NCI-H524 treated with DMSO at 0.1 percent for 48 hours (cell line): ENCODE results near the gene C8A.

Source experiments
- DNase-seq: peaks from one replicate; lab custom pipeline; 2025; lab: John Stamatoyannopoulos, UW

The C8A gene

DNA sequence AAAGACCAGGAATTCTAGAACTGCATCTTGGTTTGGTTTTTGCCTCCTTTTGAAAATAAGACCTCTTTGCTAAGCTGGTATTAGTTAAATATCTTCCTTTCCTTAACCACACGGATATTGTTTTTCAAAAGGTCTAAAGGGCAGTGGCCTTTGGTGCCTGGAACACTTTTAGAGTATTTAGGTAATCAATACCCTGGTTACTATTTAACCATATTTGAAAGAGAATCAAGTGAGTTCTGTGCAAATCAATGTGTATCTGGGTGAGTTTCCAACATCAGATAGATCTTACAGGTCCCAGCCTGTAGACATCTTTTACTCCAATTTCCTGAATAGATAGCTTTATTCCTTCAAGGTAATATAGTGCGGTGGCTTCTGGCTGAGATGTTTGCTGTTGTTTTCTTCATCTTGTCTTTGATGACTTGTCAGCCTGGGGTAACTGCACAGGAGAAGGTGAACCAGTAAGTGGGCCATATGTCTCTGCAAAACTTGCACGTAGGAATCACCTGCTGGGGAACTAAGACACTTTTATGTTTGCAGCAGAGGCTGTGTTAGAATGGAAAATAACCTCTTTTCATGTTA lies at the start of gene C8A:
TSS of gene C8A (plus strand) at position 277 of the 579 bp plus-strand sequence. CDS start at position 382, 105 bp downstream.
- no peak for DNase-seq

DNA sequence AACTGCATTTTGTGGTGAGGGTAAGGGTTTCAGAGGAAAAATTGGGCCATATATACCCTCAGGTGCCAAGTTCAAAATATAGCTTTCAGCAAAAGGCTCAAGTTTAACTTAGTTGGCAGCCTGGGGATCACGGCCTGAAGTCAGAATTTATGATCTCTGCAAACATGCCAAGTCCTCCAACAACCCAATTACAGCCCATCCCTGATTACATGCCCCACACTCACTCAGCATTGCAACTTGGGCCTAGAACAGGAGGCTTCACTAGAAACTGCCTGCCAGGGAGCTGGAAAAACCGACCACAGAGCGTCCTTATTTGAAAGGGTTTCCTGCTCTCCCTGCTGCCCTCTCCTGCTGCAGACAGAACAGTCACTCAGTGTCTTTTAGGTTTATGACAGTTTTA lies 47.8 kb upstream of the C8A start:
- no peak for DNase-seq

DNA sequence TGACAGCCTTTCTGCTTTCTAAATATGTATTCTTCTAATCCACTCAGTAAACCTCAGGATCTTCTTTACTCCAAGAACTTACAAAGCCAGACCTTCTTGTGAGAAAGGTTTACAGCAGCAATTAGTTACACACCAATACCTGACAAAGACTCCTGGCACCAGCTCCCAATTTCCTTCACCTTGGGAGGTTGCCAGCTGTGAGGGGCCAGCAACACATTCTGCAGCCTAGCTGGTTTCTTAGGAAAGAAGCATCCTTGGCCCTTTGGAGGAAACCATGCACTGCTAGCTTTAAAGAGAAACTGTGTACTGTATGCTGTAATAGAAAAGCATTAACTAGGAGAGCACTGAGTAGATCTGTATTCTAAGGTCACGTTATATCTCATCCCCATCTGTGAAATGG lies 46.2 kb upstream of the C8A start:
- DNase-seq = no peak

DNA sequence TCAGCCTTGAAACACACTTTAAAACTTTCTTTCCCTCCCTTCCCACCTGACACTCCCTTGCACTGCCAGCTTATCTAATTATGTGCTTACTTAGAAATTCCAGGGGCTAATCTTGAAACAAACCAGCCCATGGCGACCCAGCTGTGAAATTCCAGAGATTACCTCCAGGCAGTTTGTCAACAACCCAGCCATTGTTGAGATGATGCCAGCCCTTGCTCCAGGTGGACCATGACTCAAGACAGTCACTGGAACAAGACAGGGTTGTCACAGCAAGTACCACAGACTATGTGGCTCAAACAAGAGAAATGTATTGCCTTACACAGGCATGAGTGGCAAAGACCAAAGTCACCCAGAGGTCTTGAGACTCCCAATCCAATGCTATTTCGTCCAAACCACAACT lies 43.3 kb upstream of the C8A start:
- no peak for DNase-seq

DNA sequence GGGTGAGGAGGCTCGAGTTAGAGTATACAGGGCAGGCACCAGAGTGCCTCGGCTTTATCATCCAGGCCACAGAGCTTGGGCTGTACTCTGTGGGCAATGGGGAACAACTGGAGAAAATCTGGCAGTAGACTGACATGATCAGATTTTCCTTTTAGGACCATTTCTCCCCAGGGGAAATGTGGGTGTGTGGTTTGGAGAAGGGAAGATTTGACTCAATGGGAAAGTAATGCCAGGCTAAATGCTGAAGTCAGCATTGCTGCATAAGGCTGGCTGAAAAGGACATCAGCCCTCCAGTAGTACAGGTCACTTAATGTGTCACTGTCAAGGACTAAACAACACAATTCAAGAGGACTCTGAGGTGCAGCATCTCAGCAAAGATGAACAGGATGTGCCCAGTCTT lies 40.4 kb upstream of the C8A start:
- DNase-seq = no peak

DNA sequence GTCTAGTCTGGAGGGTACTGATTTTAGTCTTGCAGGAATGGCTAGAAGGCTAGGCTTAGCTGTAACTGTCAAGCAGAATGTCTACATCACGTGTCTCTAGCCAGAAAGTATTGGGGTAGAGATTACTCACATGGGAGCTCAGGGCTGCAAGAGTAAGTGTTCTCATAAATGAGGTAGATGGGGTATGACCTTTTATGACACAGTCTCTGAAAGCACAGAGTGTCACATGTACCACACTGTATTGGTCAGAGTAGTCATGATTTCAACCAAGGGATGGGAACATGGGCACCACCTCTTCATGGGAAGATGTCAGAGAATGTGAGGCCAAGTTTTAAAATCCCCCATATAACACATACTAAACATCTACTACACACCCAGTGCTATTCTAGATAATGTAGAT lies 38.3 kb upstream of the C8A start:
- no peak for DNase-seq

DNA sequence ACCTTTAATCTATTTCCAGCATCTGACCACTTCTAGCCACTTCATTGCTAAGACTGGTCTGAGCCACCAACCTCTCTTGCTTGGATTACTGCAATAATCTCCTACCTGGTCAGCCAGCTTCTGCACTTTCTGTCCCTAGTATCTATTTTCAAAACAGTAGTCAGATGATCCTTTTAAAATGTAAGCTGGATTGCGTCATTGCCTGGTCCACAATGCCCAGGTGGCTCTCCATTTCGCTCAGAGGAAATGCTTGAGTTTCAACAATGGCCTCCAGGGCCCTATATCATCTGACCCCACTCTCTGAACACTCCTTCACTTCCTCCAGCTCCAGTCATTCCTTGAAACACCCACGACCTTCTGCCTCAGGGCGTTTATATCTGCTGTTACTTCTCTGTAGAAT lies 37.7 kb upstream of the C8A start:
- DNase-seq = no peak

DNA sequence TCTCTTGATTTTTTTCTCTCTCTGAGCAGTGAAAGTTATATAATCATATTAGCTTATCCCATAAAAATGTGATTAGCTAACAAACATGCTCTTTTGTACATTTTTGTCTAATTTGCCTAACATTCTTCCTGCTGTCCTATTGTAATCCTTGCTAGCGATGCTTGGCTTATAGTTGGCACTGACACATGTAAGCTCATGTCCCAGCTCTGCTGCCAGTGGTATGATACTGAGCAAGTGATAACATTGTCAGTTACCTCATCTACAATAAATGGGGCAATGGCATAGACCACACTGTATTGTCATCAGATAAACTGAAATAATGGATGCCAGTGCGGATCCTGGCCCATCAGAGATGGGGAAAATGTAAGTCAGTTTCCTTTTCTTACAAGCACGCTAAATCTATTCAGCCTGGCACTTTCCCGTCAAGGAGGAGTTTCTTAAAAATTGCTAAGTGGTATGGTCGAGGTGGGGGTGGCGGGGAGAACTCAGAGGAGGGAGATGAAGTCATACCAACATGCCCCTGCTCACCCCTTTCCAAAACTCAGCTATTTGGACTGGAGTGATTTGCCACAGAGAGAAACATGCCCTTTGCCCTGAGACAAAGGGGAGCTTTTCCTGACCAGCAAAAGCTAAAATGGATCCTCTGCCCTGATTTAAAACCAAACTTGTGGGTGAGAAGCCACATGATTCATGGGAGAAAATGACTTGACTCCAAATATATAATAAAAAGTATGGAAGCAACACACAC lies 36.7 kb upstream of the C8A start:
- no peak for DNase-seq

DNA sequence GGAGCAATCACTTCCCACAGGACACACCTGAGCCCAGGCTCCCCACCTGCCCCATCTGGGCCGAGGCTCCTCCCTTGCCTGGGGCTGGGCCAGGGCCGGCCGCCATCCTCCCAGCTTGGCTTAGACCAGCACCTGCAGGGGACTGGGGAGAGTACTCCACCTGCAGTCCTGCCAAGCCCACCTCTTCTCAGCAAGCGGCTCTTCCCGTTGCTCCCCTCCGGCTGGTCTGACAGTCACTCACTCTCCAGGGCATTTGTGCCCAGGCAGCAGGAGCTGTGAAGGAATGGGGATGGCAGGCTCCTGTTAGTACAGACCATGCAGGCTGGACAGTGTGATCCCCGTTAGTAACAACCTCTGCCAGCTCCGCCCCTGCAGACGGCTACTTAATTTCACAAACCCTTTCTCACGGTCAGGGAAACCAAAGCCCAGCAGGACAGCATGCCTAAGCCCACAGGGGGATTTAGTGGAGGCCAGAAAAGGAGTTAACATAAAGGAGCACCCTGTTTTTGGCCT lies 35.2 kb upstream of the C8A start, which contains the start of gene FYB2:
TSS of gene FYB2 (minus strand) at position 18 of the 513 bp plus-strand sequence. CDS start 114 bp downstream, outside the sequence.
- DNase-seq = no peak

DNA sequence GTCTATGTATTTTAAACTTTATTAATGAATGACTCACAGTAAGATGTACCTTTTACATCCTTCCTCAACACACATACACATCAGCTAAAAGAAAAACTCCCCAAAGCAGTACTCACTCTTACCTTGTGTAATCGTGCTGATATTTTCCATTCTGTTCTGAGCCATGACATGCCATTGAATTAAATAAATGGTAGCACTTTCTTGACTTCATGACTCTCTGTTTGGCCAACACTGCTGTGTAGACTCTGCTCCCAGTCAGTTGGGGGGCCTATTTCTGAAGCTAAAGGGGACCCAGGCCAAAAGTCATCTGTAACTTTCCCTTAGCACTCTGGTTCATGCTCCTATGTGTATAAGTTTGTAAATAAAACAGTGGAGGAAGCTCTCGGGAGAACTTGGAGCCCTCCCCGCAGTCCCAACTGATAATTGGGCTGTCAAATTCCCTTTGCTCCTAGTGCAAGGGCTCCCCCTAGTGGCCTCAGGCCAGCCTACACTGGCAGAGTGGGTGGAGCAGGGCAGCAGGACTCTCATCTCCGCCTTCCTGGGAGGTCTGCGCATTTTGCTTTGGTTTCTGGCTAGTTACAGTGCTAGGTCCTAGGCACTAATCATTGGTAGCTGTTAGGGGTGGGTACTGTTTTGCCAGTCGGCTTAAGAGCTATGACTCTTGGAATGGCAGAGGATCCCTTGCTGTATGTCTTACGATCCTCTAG lies 33.7 kb upstream of the C8A start:
- DNase-seq = no peak

DNA sequence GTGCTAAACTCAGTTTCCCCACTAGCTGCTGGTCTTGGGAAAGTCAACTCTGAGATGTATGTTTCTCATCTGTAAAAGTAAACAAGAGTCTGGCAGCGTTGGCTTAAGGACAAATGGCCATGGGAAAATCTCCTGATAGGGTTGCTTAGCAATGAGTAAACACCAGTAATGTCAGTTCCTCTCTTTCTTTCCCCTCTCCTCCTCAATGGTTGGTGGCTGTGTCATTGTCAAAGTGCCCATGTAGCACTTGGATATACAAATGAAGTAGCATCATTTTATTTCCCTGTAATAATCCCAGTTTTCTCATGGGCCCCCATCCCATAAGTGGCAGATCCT lies 33.2 kb upstream of the C8A start:
- no peak for DNase-seq

DNA sequence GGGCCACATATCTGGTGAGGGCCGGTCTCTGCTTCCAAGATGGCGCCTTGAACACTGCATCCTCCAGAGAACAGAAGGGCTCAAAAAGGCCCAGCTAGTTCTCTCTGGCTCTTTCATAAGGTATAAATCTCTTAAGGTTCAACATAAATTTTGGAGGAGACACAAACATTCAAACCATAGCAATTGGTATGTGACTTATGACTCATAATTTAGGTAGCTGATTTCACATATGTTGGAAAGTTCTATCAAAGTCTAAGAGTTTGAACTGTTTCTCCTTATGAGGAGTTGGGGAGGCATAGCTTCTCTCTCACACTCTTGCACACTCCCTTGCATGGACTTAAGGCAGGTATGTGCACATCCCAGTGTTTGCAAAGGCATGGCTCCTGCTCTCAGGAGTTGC lies 30.3 kb upstream of the C8A start:
- DNase-seq = no peak

DNA sequence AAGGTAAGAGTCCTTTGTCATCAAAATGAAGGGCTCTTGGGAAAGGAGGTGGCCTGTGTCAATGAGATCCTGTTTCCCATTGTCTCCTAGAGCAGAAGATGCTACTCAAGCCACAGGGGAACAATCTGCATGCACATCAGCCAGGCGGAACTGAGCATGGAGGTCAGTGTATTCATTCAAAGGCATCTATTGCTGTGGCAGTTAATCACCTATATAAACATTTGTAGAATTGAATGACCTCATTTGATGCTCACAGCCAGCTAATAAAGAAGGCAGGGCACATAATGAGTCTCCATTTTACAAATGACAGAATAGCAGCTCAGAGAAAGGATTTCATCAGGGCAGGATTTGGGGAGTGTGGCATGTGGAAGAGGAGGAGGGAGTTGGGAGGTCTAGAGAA lies 29.7 kb upstream of the C8A start:
- DNase-seq = no peak

DNA sequence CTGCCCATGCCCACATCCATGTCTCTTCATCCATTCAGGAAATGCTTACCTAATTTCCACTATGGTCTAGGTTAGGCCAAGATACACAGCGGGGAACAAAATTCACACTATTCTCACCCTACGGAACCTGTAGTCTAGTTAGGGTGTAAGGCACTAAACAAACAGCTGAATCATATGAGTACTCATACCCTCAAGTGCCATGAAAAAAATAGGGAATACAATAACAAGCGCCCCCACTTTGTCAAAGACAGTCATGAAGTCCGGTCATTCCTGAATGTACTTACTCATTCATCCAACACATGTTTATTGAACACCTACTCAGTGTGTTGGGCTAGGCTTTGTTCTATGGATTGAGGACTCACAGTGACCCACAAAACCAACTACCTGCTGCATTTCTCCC lies 29.2 kb upstream of the C8A start:
- no peak for DNase-seq

DNA sequence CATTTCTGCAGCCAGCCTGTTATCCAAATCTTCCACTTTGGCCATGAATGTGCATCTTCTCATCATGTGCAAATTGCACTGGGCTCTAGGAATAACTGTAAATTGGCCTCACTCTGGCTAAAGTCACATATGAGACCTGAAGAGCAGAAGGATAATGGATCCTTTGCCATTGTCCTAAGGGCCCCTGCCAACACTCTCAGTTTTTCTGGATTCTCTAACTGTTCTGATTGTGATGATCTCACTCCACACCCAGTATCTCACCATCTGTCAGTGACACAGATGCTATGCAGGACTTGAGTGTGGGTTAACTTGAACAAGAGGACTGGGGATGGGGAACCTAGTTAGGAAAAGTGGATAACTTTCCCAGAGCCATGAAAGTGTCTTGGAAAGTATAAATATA lies 26.9 kb upstream of the C8A start:
- DNase-seq = no peak

DNA sequence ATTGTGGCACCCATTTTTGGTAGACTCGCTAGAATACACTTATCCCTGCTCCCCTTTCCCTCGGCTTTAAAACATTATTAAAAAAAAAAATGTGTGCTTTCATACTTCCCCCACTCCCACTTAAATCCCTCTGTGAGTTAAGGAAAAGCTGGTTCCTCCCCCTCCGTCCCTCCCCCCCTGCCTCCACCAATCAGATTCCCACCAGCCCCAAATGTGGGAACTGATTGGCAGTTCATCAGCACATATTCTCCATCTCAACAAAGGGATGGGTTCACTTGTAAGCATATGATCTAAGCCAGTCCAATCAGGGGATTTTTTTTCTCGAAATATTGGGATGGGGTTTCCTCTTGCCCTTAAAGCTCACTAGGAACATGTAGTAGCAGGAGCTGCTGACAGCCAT lies 24.5 kb upstream of the C8A start:
- DNase-seq = no peak

DNA sequence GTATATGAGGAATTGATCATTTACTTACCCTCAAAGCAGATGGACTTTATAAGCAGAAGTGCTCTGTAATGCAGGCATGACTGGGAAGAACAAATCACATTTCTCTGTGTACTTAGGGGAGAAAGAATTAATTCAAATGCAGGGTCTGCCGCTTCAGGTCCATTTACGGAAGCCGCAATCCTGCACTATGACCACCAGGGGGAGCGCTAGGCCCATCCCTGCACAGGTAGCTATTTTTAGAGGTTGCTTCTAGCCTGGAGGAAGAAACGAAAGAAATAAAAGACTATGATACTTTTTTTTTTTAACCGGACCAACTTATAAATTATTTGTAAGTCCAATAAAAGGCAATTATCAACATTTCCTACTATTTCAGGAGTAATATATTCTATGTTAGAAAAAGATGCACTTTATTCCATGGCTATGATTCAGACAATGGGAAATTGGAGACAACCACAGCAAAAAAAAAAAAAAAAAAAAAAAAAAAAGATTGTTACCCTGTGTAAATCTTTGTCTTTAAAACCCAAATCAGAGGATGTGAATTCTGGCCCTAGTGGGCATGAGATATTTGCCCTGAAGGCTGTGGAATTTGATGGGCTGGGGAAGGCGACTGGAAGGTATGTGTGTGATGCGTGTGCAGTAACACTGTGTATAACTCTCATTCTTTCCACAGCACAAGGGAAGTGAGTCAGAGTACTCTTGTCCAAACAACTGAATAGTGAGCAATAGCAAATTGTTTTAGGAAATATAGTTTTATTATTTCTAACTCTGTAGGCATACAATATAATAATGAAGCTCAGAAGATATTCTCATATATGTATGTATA lies 22.5 kb upstream of the C8A start:
- no peak for DNase-seq

DNA sequence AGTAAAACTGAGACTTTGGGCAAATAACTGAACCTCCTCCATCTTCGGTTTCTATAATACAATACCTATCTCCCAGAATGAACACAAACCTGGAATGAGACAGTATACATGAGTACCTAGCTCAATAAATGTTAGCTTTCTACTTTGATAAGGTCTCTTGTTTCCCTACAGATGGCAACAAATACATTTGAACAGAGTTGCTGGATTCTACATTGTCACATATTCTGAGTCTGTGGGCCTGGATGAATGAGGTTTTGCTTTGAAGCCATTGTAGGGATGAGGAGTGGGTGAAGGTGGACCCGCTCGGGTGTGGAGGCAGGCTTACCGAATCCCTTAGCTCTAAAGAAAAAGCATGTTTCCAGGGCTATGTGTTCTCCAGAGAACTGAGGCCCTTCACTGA lies 21.5 kb upstream of the C8A start:
- DNase-seq = no peak

DNA sequence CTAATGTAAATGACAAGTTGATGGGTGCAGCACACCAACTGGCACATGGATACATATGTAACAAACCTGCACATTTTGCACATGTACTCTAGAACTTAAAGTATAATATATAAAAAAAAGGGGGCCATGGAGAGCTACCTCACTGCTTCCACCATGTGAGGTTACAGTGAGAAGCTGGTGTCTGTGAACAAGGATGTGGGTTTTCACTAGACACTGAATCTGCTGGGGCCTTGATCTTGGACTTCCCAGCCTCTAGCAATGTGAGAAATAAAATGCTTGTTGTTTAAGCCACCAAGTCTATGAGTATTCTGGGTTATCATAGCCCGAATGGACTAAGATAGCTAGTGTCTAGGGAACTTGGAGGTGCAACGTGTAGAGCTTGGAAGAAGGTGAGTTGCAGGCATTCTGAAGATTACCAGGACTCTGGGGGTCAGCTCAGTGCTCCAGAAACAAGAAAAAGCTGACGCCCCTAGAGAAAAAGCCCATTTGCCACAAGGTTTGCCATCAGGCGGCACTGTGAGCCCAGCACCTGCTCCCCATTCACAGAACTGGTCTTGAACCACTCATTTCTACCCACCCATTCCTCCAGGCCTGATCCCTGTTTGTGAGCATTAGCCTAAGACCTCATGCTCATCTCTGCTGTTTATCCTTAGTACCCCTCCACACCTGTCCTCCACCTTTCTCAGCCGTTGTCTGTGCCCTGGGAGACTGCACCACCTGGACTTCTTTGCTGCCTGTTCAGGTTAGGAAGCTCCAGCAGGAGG lies 20.3 kb upstream of the C8A start:
- DNase-seq = no peak

DNA sequence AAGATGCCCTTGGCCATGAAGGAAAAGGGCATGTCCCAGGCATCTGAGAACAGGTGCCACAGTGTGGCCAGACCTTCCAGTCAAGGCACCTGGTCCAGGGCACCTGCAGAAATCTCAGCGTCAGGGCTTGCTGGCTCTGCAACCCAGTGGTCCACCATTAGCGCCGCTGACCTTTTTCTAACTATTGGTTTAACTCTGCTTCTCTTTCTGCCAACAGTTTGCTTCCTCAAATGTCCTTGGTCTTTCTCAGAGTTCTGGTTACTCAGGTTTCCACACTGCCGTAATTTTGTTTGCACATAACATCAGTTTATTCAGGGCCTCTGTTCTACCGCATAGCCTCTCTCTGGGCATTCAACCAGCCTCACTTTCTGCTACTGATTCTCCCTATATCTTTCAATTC lies 18.9 kb upstream of the C8A start:
- no peak for DNase-seq

DNA sequence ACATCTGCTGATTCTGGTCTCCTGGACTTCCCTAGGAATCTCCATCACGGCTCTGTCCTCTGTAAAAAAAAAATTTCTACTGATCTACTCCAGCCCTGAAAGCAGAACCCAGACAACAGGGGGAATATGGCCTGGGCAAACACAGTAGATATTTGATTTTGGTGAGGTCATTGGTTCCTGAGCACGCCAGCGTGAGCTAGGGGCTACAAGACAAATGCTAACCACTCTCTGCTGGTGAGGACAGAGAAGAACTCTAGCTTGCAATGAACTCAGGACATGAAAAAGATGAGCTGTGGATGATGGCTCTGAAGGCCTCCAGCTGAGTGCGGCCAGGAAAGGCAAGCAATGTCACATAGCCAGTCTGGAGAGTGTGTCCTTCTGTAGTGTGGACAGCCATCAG lies 18.2 kb upstream of the C8A start:
- no peak for DNase-seq
